GM23248 (cell line): ENCODE data around the gene CSRNP3. TPM values are rescaled to one million over a fixed set of nuclear protein-coding genes. Genes with fewer than 3 reads are reported as not detected.

Source experiments
- DNase-seq: peaks from one replicate; pipeline ENCODE4 v3.0.0-alpha.2; 2015
- H2AFZ ChIP-seq: fragments of 200-600 bp; sonication (generic); 2 replicates; pipeline ENCODE4 v1.6.1; 2016; ENCODE audit warnings: antibody characterized with exemption
- H3F3A ChIP-seq: fragments of 200-600 bp; sonication (generic); 2 replicates; pipeline ENCODE4 v1.6.1; 2016; ENCODE audit warnings: mild to moderate bottlenecking, antibody characterized with exemption, mixed run types; ENCODE audit not compliant: insufficient read depth
- H3K27ac ChIP-seq: fragments of 200-600 bp; sonication (generic); 2 replicates; pipeline ENCODE4 v1.5.1; 2016; ENCODE audit warnings: mild to moderate bottlenecking
- H3K27me3 ChIP-seq: fragments of 200-600 bp; sonication (generic); replicated peaks from 2 replicates; pipeline ENCODE4 v1.6.1; 2016; ENCODE audit warnings: mild to moderate bottlenecking; ENCODE audit not compliant: insufficient read depth
- H3K36me3 ChIP-seq: fragments of 200-600 bp; sonication (generic); 2 replicates; pipeline ENCODE4 v1.6.1; 2016; ENCODE audit warnings: low read depth, mild to moderate bottlenecking
- H3K4me1 ChIP-seq: fragments of 200-600 bp; sonication (generic); 2 replicates; pipeline ENCODE4 v1.6.1; 2016; ENCODE audit warnings: mild to moderate bottlenecking; ENCODE audit not compliant: insufficient read depth
- H3K4me2 ChIP-seq: fragments of 200-600 bp; sonication (generic); one replicate; pipeline ENCODE4 v1.6.1; 2016; ENCODE audit warnings: mild to moderate bottlenecking; ENCODE audit not compliant: unreplicated experiment
- H3K4me3 ChIP-seq: fragments of 200-600 bp; sonication (generic); 2 replicates; pipeline ENCODE4 v1.5.1; 2016; ENCODE audit warnings: mild to moderate bottlenecking
- H3K79me2 ChIP-seq: fragments of 200-600 bp; sonication (generic); 2 replicates; pipeline ENCODE4 v1.6.1; 2016; ENCODE audit warnings: mild to moderate bottlenecking; ENCODE audit not compliant: insufficient read depth
- H3K9ac ChIP-seq: fragments of 200-600 bp; sonication (generic); 2 replicates; pipeline ENCODE4 v1.6.1; 2016; ENCODE audit warnings: mild to moderate bottlenecking
- H3K9me2 ChIP-seq: fragments of 200-600 bp; sonication (generic); 2 replicates; pipeline ENCODE4 v1.6.1; 2016; ENCODE audit warnings: mixed run types, mild to moderate bottlenecking, moderate library complexity; ENCODE audit not compliant: insufficient read depth
- H3K9me3 ChIP-seq: fragments of 200-600 bp; sonication (generic); one replicate; pipeline ENCODE4 v1.6.1; 2017; ENCODE audit warnings: low read depth
- H4K20me1 ChIP-seq: fragments of 200-600 bp; sonication (generic); 2 replicates; pipeline ENCODE4 v1.6.0; 2016; ENCODE audit not compliant: insufficient read depth
- EZH2 ChIP-seq: fragments of 200-600 bp; sonication (generic); IDR thresholded peaks from 2 replicates; pipeline ENCODE4 v1.6.1; 2018; ENCODE audit warnings: antibody characterized with exemption, mild to moderate bottlenecking; ENCODE audit not compliant: insufficient read depth, poor library complexity, severe bottlenecking
- EZH2phosphoT487 ChIP-seq: fragments of 200-600 bp; sonication (generic); IDR thresholded peaks from 2 replicates; pipeline ENCODE4 v1.6.1; 2018; ENCODE audit warnings: antibody characterized with exemption, moderate library complexity, mild to moderate bottlenecking, low read depth; ENCODE audit not compliant: insufficient read depth
- WGBS, 2 experiments: methylation state at CpG; one replicate each; pipeline ENCODE4 v1.1.6; 2015 to 2017; ENCODE audit warnings: low lambda C conversion rate in 2 of 2, low coverage in 1 of 2; ENCODE audit errors: missing lambda C conversion rate in 2 of 2; 5-methylcytosine and 5-hydroxymethylcytosine counted together
- in situ Hi-C: fragments of 300-500 bp; cut with MboI; formaldehyde crosslinking; loops from 2 replicates; pipeline ENCODE4 v1.15.0; 2020
- polyA plus RNA-seq: library from polyadenylated mRNA; unstranded; fragments of >200 nt; fragmentation: Nextera tagmentation; extraction: Ambion mirVana; gene quantifications from 2 replicates; pipeline ENCODE4 v1.2.1, GENCODE V29; 2016
- total RNA-seq: library from RNA; depleted of rRNA; stranded (reverse); fragments of >200 nt; shearing (Covaris generic); gene quantifications from 2 replicates; pipeline ENCODE4 v1.2.3, GENCODE V29; 2014

Gene CSRNP3
- total and polyA plus RNA-seq, 2 experiments from 2014 or later: 0.43 to 0.73 TPM

GRCh38 chr2:165563468-165564225 lies 94.1 kb downstream of the CSRNP3 start:
- Histone ChIP-seq H3K36me3 (no peaks in the 10 kb centered on the region), H3K9me3 (no peaks in the 10 kb centered on the region), H2AFZ (no peak overlapping the region), H3K9ac (no peak overlapping the region), H3K27me3 (no peaks in the 10 kb centered on the region), H3K79me2 (no peaks in the 10 kb centered on the region), H3K9me2 (no peaks in the 10 kb centered on the region), H3K4me1 (no peaks in the 10 kb centered on the region), H3F3A (no peaks in the 10 kb centered on the region), H3K4me2 (no peak overlapping the region), H3K27ac (no peak overlapping the region), H3K4me3 (no peak overlapping the region), H4K20me1 (no peaks in the 10 kb centered on the region)
- in situ Hi-C loops: no loop called here
- DNase-seq: no peak
- WGBS, 2 experiments: 88 to 90% methylated on average over 6 of the region's 6 CpGs
- TF ChIP-seq EZH2phosphoT487: no peak
- no peak for TF ChIP-seq EZH2

GRCh38 chr2:165566008-165566407 lies 96.5 kb downstream of the CSRNP3 start:
- DNase-seq: no peak
- Histone ChIP-seq H3K9me2 (no peaks in the 10 kb centered on the region), H3K36me3 (no peaks in the 10 kb centered on the region), H3K9me3 (no peaks in the 10 kb centered on the region), H3K4me1 (no peaks in the 10 kb centered on the region), H3K4me3 (no peak overlapping the region), H3K79me2 (no peaks in the 10 kb centered on the region), H3K9ac (no peak overlapping the region), H3K27ac (no peak overlapping the region), H3F3A (no peaks in the 10 kb centered on the region), H3K27me3 (no peaks in the 10 kb centered on the region), H3K4me2 (no peak overlapping the region), H2AFZ (no peak overlapping the region), H4K20me1 (no peaks in the 10 kb centered on the region)
- 83 to 86% methylated on average over 4 of the region's 4 CpGs for WGBS, 2 experiments
- in situ Hi-C loops: no loop called here
- TF ChIP-seq EZH2phosphoT487 (no peak), EZH2 (no peak)

- H3K9me3 ChIP-seq: no peaks in the 10 kb centered on the region
- no peaks in the 10 kb centered on the region for H3K36me3 ChIP-seq
- no peaks in the 10 kb centered on the region for H3K79me2 ChIP-seq
- no peaks in the 10 kb centered on the region for H3K27me3 ChIP-seq
- H3K4me2 ChIP-seq: no peak overlapping the region
- no peak for TF ChIP-seq EZH2phosphoT487
- TF ChIP-seq EZH2: no peak
- no peaks in the 10 kb centered on the region for H3F3A ChIP-seq
- H3K4me1 ChIP-seq: no peaks in the 10 kb centered on the region
- H2AFZ ChIP-seq: no peak overlapping the region
- DNase-seq: no peak
- no peaks in the 10 kb centered on the region for H4K20me1 ChIP-seq
- H3K4me3 ChIP-seq: no peak overlapping the region
- H3K9me2 ChIP-seq: no peaks in the 10 kb centered on the region
- H3K9ac ChIP-seq: no peak overlapping the region
- WGBS, 2 experiments: 69 to 79% methylated on average over 2 of the region's 2 CpGs
- H3K27ac ChIP-seq: no peak overlapping the region
- in situ Hi-C loops: no loop called here
These were observed 97.8 kb downstream of the CSRNP3 start for GRCh38 chr2:165567273-165567672.

- H3K79me2 ChIP-seq: no peaks in the 10 kb centered on the region
- no peak overlapping the region for H2AFZ ChIP-seq
- no peaks in the 10 kb centered on the region for H3K4me1 ChIP-seq
- no peaks in the 10 kb centered on the region for H3K9me3 ChIP-seq
- DNase-seq: no peak
- H3K4me2 ChIP-seq: no peak overlapping the region
- TF ChIP-seq EZH2phosphoT487 (no peak), EZH2 (no peak)
- no peak overlapping the region for H3K27ac ChIP-seq
- H3K36me3 ChIP-seq: no peaks in the 10 kb centered on the region
- in situ Hi-C loops: no loop called here
- H4K20me1 ChIP-seq: no peaks in the 10 kb centered on the region
- H3K9me2 ChIP-seq: no peaks in the 10 kb centered on the region
- no peak overlapping the region for H3K9ac ChIP-seq
- H3K4me3 ChIP-seq: no peak overlapping the region
- H3K27me3 ChIP-seq: no peaks in the 10 kb centered on the region
- H3F3A ChIP-seq: no peaks in the 10 kb centered on the region
These were observed 98.9 kb downstream of the CSRNP3 start for GRCh38 chr2:165568361-165568760.

- no peaks in the 10 kb centered on the region for H3K79me2 ChIP-seq
- H3K4me2 ChIP-seq: no peak overlapping the region
- H3K27me3 ChIP-seq: no peaks in the 10 kb centered on the region
- H2AFZ ChIP-seq: no peak overlapping the region
- no peaks in the 10 kb centered on the region for H3K4me1 ChIP-seq
- H3K9ac ChIP-seq: no peak overlapping the region
- in situ Hi-C loops: no loop called here
- no peaks in the 10 kb centered on the region for H3K9me2 ChIP-seq
- 0 out of 2 replicates have a peak, but pooled peaks cover 2% of the 10 kb centered on the region for H4K20me1 ChIP-seq
- WGBS, 2 experiments: 97 to 98% methylated on average over 1 of the region's 1 CpG
- TF ChIP-seq EZH2: no peak
- H3K9me3 ChIP-seq: no peaks in the 10 kb centered on the region
- no peaks in the 10 kb centered on the region for H3F3A ChIP-seq
- H3K27ac ChIP-seq: no peak overlapping the region
- DNase-seq: no peak
- H3K4me3 ChIP-seq: no peak overlapping the region
- H3K36me3 ChIP-seq: no peaks in the 10 kb centered on the region
These were observed 102.0 kb downstream of the CSRNP3 start for GRCh38 chr2:165571477-165571876.
